Renal pelvis (tissue), 12 donors: ENCODE data around the gene UCP2. TPM values are rescaled to one million over a fixed set of nuclear protein-coding genes. Genes with fewer than 3 reads are reported as not detected.

Experiments used
- DNase-seq: peaks from one replicate; pipeline ENCODE4 v3.0.0-alpha.2; 2013
- long read RNA-seq, 16 experiments: transcript quantifications; one replicate each; lab custom pipeline, GENCODE V29; 2026
- polyA plus RNA-seq, 3 donors: library from polyadenylated mRNA; unstranded; fragments of 120-200 nt; gene quantifications; one replicate each; pipeline ENCODE4 v1.2.1, GENCODE V29; 2013; ENCODE audit not compliant: insufficient read length in 3 of 3

The UCP2 gene, protein sequence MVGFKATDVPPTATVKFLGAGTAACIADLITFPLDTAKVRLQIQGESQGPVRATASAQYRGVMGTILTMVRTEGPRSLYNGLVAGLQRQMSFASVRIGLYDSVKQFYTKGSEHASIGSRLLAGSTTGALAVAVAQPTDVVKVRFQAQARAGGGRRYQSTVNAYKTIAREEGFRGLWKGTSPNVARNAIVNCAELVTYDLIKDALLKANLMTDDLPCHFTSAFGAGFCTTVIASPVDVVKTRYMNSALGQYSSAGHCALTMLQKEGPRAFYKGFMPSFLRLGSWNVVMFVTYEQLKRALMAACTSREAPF
- 10 to 100 TPM; 63.6 to 82.9 (median 75.3) TPM for polyA plus RNA-seq
- long read RNA-seq, donor 1, transcript UCP2-201 (8 exons, 2,113 nt), result major isoform, 20 of 28 reads
- long read RNA-seq, donor 1, partial matches to known transcripts, result 7 of 28 reads
- long read RNA-seq, donor 1, other reads (novel, unspliced or antisense), result 0 of 28 reads
- long read RNA-seq, donor 2, transcript UCP2-201 (8 exons, 2,113 nt), result major isoform, 28 of 30 reads
- long read RNA-seq, donor 2, partial matches to known transcripts, result 0 of 30 reads
- long read RNA-seq, donor 2, other reads (novel, unspliced or antisense), result 0 of 30 reads
- long read RNA-seq, donor 3, transcript UCP2-201 (8 exons, 2,113 nt), result major isoform, 18 of 19 reads
- long read RNA-seq, donor 3, partial matches to known transcripts, result 0 of 19 reads
- long read RNA-seq, donor 3, other reads (novel, unspliced or antisense), result 0 of 19 reads
- long read RNA-seq, donor 4, transcript UCP2-201 (8 exons, 2,113 nt), result major isoform, 25 of 34 reads
- long read RNA-seq, donor 4, partial matches to known transcripts, result 7 of 34 reads
- long read RNA-seq, donor 4, other reads (novel, unspliced or antisense), result 0 of 34 reads
- long read RNA-seq, donor 5, transcript UCP2-201 (8 exons, 2,113 nt), result major isoform, 5 of 8 reads
- long read RNA-seq, donor 5, partial matches to known transcripts, result 0 of 8 reads
- long read RNA-seq, donor 5, other reads (novel, unspliced or antisense), result 0 of 8 reads
- long read RNA-seq, donor 6, transcript UCP2-201 (8 exons, 2,113 nt), result major isoform, 6 of 9 reads
- long read RNA-seq, donor 6, partial matches to known transcripts, result 0 of 9 reads
- long read RNA-seq, donor 6, other reads (novel, unspliced or antisense), result 0 of 9 reads
- long read RNA-seq, donor 7, transcript UCP2-201 (8 exons, 2,113 nt), result major isoform, 35 of 38 reads
- long read RNA-seq, donor 7, partial matches to known transcripts, result 0 of 38 reads
- long read RNA-seq, donor 7, other reads (novel, unspliced or antisense), result 0 of 38 reads
- long read RNA-seq, donor 8, transcript UCP2-201 (8 exons, 2,113 nt), result major isoform, 7 of 8 reads
- long read RNA-seq, donor 8, partial matches to known transcripts, result 0 of 8 reads
- long read RNA-seq, donor 8, other reads (novel, unspliced or antisense), result 0 of 8 reads
- long read RNA-seq, donor 9, transcript UCP2-201 (8 exons, 2,113 nt), result major isoform, 19 of 21 reads
- long read RNA-seq, donor 9, partial matches to known transcripts, result 0 of 21 reads
- long read RNA-seq, donor 9, other reads (novel, unspliced or antisense), result 0 of 21 reads
- long read RNA-seq, donor 10, transcript UCP2-201 (8 exons, 2,113 nt), result major isoform, 21 of 24 reads
- long read RNA-seq, donor 10, partial matches to known transcripts, result 0 of 24 reads
- long read RNA-seq, donor 10, other reads (novel, unspliced or antisense), result 0 of 24 reads
- long read RNA-seq, donor 11, transcript UCP2-201 (8 exons, 2,113 nt), result major isoform, 18 of 19 reads
- long read RNA-seq, donor 11, partial matches to known transcripts, result 0 of 19 reads
- long read RNA-seq, donor 11, other reads (novel, unspliced or antisense), result 0 of 19 reads
- long read RNA-seq, donor 12, transcript UCP2-201 (8 exons, 2,113 nt), result major isoform, 28 of 42 reads
- long read RNA-seq, donor 12, partial matches to known transcripts, result 11 of 42 reads
- long read RNA-seq, donor 12, other reads (novel, unspliced or antisense), result 0 of 42 reads
- long read RNA-seq, donor 13, transcript UCP2-201 (8 exons, 2,113 nt), result major isoform, 16 of 18 reads
- long read RNA-seq, donor 13, partial matches to known transcripts, result 0 of 18 reads
- long read RNA-seq, donor 13, other reads (novel, unspliced or antisense), result 0 of 18 reads
- long read RNA-seq, donor 14, result 0 reads
- long read RNA-seq, donor 15, transcript UCP2-201 (8 exons, 2,113 nt), result major isoform, 25 of 27 reads
- long read RNA-seq, donor 15, partial matches to known transcripts, result 0 of 27 reads
- long read RNA-seq, donor 15, other reads (novel, unspliced or antisense), result 0 of 27 reads
- long read RNA-seq, donor 16, transcript UCP2-201 (8 exons, 2,113 nt), result major isoform, 17 of 26 reads
- long read RNA-seq, donor 16, partial matches to known transcripts, result 8 of 26 reads
- long read RNA-seq, donor 16, other reads (novel, unspliced or antisense), result 0 of 26 reads

DNA sequence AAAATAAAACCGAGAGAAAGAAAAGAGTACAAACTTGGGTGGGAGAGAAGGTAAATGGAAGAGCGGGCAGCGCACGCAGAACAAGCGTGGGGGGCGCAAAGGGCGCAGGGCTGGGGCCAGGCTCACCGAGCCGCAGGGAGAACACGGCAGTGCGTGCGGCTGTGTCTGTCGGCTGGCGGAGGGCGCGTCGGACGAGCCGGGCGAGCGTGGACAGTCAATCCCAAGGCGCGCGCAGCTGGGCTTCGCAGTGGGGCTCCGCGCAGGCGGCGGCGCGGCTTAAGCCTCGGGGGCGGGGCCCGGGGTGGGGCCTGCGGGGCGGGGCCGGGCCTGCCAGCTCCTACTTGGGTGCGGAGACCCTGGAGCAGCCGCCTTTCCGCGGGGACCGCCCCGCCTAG, at the start of gene UCP2:
Gene UCP2 (minus strand): TSS at position 249 of the 395 bp plus-strand sequence. CDS start 4,465 bp downstream, outside the sequence.
- DNase-seq, result peak; percentile 78

DNA sequence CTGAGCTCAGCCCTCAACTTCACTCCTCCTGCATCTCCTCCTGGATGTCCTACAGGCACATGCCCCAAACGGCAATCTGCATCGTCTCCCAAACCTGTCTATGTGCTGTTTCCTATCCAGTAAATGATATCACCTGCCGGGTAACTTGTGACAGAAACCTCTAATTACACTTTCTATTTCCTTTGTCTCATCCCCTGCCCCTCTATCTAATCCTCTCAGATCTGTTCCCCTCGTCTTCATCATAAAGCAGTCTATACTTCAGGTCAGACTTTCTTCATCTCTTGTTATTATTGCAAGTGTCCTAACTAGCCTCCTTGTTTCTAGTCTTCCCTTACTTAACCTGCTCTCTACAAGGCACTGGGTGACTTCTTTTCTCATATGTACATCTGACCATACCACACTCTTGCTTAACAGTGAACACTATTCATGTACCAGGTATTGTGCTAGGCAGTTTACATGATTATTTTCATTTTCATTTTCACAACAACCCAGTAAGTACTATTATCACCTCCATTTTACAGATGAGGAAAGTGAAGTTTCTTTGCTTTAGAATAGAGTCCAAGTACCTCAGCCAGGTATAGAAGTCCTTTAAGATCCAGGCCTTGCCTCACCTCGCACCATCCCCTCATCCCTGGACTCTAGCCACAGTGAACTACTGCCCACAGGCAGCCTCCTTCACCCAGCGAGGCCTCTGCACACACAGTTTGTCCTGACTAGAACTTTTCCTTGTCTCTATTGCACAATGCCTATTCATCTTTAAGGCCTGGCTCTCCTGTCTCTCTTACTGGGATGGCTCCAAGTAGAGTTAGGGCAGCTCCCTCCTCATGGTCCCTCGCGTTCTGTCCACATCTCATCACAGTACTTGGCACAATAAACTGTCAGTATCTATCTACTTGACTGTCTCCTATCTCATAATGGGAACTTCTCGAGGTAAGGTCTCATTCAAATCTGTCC, 48.4 kb upstream of the UCP2 start:
- DNase-seq, result no peak

DNA sequence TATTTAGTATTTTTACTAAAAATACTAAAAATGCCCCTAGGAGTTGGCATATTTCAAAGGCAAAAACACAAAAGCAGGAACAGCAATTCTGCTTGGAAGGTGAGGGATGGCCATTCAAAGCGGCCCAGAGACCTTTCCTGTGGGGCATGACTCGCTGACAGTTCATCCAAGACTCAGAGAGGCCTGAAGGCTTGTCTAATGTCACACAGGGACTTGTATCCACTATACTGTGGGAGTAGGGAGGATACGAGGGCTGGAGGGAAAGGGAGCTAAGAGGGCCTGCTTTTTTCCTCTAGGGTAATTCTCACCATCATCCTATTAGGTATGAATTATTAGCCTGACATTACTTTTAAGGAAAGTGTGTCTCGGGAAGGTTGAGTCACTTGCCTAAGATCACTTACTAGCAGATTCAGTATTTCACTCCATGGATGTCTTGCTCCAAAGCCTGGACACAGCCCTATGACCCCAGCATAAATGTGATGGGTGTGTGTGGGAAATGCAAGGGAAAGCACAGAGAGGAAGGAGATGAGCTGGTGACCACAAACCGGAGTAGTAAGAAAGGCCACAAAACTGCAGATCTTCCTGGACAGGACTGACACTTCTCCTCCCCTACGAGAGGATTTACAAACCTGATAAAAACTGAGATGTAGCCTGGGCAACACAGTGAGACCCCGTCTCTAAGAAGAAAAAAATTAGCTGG, 43.0 kb upstream of the UCP2 start:
- DNase-seq, result no peak

DNA sequence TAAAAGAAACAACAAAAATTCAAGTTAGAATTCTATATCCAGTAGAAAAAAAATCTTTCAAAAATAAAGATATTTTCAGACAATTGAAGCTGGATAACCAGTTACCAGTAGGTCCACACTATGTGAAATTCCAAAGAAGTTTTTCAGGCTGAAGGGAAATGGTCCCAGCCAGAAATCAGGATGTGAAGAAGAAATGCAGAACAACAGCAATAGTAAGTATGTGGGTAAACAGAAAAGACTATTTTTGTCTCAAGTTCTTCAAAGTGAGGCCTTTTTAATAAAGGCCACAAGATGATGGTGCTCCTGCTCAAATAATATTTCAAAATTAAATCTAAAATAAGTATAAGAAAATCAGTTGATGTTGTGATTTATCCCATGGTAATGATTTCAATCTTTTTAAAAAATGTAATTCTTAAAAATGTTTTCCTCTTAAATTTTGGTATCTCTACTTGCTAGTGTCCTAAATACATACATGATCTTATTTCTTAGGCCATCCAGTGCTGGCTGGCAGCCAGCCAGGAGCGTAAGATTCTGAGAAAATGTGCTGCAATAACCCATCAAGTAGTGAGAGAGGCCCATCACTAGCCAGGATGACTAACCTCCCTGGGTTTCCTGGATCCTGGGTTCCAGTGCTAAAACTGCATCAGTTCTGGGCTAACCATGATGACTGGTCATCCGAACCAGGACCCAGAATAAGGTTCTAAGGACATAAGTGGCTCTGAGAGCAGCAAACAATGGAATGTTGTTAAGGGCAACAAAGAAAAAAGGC, 41.8 kb upstream of the UCP2 start:
- no peak for DNase-seq

DNA sequence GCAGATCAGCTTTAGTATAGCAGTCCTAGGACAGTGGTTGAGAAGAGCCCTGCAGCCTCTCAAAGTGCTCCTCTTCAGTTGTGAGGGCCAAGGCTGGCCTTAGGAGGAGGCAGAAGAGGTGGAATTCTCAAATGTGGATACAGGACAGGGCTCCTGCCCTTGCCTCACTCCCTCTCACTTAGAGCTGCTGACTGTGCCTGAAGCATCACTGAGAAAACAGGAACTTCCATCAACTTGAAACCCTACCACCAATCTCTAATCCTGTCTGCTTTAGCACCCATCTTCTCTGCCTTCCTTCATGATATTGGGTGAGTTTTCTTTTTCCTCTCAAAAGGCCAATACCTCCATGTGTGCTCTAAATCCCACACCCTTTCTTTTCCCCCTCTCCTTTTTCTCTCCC, 40.6 kb upstream of the UCP2 start:
- no peak for DNase-seq

GRCh38 chr11:74022546-74022945, 39.9 kb upstream of the UCP2 start:
- no peak for DNase-seq

DNA sequence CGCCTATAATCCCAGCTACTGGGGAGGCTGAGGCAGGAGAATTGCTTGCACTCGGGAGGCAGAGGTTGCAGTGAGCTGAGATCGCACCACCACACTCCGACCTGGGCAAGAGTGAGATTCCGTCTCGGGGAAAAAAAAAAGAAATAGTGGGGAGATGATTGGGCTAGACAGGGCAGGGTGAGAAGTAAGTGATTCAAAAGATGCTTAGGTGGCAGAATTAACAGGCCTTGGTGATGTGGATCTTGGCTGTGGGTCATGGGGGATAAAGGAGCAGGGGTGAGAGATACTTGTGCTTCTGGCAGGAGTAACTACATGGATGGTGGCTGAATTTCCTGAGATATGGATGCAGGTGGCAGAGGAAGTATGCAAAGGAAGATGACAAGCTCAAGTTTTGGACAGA, 39.4 kb upstream of the UCP2 start:
- no peak for DNase-seq

- DNase-seq, result no peak
Observed at GRCh38 chr11:74020539-74020938, 37.9 kb upstream of the UCP2 start.

GRCh38 chr11:74019860-74020259, 37.2 kb upstream of the UCP2 start:
- no peak for DNase-seq

- no peak for DNase-seq
Observed at GRCh38 chr11:74019104-74019738, 36.6 kb upstream of the UCP2 start.

- DNase-seq, result peak; percentile 20
Observed at GRCh38 chr11:74018331-74019005, 35.8 kb upstream of the UCP2 start.

- DNase-seq, result no peak
Observed at GRCh38 chr11:74017631-74018030, 35.0 kb upstream of the UCP2 start.

DNA sequence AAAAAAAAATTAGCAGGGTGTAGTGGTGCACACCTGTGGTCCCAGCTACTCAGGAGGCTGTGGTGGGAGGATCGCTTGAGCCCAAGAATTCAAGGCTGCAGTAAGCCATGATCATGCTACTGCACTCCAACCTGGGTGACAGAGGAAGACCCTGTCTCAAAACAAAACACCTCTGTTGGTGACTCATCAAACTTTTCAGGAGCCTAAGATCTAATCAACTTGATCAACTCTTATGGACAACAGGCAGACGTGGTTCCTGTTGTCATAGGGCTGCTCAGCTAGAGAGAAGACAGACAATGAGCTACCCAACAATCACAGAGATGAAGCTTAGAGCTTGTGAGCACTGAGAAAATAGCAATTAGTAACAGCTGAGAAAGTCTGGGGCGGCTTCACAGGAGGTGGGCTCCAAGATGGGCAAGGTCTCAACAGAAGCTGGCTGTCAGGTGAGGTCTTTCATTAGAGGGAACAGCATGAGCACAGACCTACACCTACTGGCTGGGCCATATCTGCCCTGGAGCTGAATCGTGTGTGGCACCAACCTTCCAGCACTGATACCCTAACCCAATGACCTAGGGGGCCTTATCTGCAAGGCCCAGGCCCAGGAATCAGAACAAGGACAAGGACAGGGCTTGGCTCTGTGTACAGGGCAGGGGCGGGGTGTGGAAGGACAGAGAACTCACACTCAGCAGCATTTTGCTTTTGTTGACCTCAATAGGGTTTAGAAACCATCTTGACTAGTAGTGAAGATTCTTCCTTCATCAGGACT, 33.5 kb upstream of the UCP2 start:
- no peak for DNase-seq

DNA sequence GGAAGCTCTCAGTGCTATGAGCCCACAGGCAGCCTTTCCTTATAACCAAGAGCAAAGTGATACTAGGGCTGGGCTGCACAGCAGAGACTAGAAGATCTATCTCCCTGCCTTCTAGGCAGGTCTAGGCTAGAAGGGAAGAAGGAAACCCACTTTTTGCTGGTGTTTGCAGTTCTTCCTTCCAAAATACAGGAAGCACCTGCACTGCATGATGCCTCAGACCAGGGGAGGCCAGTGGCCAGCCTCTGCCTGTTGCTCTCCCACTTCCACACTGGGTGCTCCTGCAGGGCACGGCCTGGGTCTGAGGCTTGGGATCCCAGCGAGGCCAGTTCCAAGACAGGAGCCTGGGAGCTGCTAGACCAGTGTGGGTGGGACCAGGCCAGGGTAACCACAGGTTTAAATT, 32.2 kb upstream of the UCP2 start:
- DNase-seq, result no peak

GRCh38 chr11:74013141-74013540, 30.5 kb upstream of the UCP2 start:
- DNase-seq, result no peak
